OCI-LY1 (cell line): Measurements from ENCODE around the gene FBXL19.

Experiments
- H2AFZ ChIP-seq: fragments of 200-600 bp; sonication (generic), shearing (Covaris generic); 2 replicates; pipeline ENCODE4 v1.6.0; 2014; ENCODE audit warnings: antibody characterized with exemption, mild to moderate bottlenecking, low read length
- H3F3A ChIP-seq: fragments of 200-600 bp; sonication (generic), shearing (Covaris generic); 2 replicates; pipeline ENCODE4 v1.6.0; 2014; ENCODE audit warnings: mild to moderate bottlenecking, antibody characterized with exemption, low read length, moderate library complexity; ENCODE audit not compliant: insufficient read depth
- H3K27ac ChIP-seq: fragments of 200-600 bp; sonication (generic); 2 replicates; pipeline ENCODE4 v1.5.1; 2014; ENCODE audit warnings: low read length, mixed run types, mild to moderate bottlenecking, low read depth; ENCODE audit not compliant: poor library complexity, severe bottlenecking
- H3K27me3 ChIP-seq: fragments of 200-600 bp; sonication (generic); 2 replicates; pipeline ENCODE4 v1.6.0; 2014; ENCODE audit warnings: antibody characterized with exemption, mild to moderate bottlenecking, low read length, moderate library complexity; ENCODE audit not compliant: insufficient read depth
- H3K36me3 ChIP-seq: fragments of 200-600 bp; sonication (generic); 2 replicates; pipeline ENCODE4 v1.6.1; 2014; ENCODE audit warnings: mild to moderate bottlenecking, antibody characterized with exemption, low read length, moderate library complexity, mixed read lengths; ENCODE audit not compliant: insufficient read depth
- H3K4me1 ChIP-seq: fragments of 200-600 bp; sonication (generic); 2 replicates; pipeline ENCODE4 v1.5.1; 2014; ENCODE audit warnings: mild to moderate bottlenecking, low read length, moderate library complexity; ENCODE audit not compliant: insufficient read depth, severe bottlenecking
- H3K4me2 ChIP-seq: fragments of 200-600 bp; sonication (generic), shearing (Covaris generic); 2 replicates; pipeline ENCODE4 v1.6.1; 2014; ENCODE audit warnings: low read length
- H3K4me3 ChIP-seq: fragments of 200-600 bp; sonication (generic); 2 replicates; pipeline ENCODE4 v1.5.1; 2014; ENCODE audit warnings: low read length, low read depth, mild to moderate bottlenecking, mixed read lengths; ENCODE audit not compliant: poor library complexity, severe bottlenecking
- H3K79me2 ChIP-seq: fragments of 200-600 bp; shearing (Covaris generic); 2 replicates; pipeline ENCODE4 v1.6.1; 2016; ENCODE audit warnings: mixed run types, low read length, mixed read lengths; ENCODE audit not compliant: insufficient read depth
- H3K9ac ChIP-seq: fragments of 200-600 bp; sonication (generic), shearing (Covaris generic); 2 replicates; pipeline ENCODE4 v1.6.1; 2014; ENCODE audit warnings: mild to moderate bottlenecking, low read length, mixed read lengths
- H3K9me2 ChIP-seq: fragments of 200-600 bp; sonication (generic), shearing (Covaris generic); 2 replicates; pipeline ENCODE4 v1.6.1; 2014; ENCODE audit warnings: low read depth, mild to moderate bottlenecking, low read length, mixed read lengths
- H3K9me3 ChIP-seq: fragments of 200-600 bp; shearing (Covaris generic); 2 replicates; pipeline ENCODE4 v1.6.1; 2014; ENCODE audit warnings: low read length, mixed read lengths
- H4K20me1 ChIP-seq: fragments of 200-600 bp; sonication (generic), shearing (Covaris generic); 2 replicates; pipeline ENCODE4 v1.6.0; 2016; ENCODE audit warnings: mild to moderate bottlenecking, low read length; ENCODE audit not compliant: insufficient read depth
- EZH2 ChIP-seq: fragments of 200-600 bp; sonication (generic), shearing (Covaris generic); IDR thresholded peaks from 2 replicates; pipeline ENCODE4 v1.8.0; 2017; ENCODE audit warnings: borderline replicate concordance, mixed run types, mild to moderate bottlenecking, antibody characterized with exemption, low read length, moderate library complexity, mixed read lengths
- TF ChIP-seq, protein P1 (sequence below): fragments of 200-600 bp; sonication (generic), shearing (Covaris generic); IDR thresholded peaks from 2 replicates; pipeline ENCODE4 v1.5.1; 2017; ENCODE audit warnings: mild to moderate bottlenecking, antibody characterized with exemption, low read length, moderate library complexity, mixed read lengths

FBXL19 gene

DNA sequence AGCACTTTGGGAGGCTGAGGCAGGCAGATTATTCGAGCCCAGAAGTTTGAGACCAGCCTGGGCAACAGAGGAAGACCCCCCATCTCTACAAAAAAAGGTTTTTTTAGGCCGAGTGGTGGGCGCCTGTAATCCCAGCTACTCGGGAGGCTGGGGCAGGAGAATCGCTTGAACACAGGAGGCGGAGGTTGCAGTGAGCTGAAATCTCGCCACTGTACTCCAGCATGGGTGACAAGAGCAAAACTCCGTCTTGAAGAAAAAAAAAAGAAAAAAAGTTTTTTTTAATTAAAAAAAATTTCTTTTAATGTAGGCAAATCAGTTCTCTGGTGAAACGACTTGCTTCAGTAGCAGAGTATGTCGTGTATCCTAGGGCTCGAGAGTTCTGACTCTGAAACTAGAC, 72.6 kb downstream of the FBXL19 start:
- Histone ChIP-seq H3K4me3 (peak overlapping the region; percentile 69), H3K27me3 (no peaks in the 10 kb centered on the region), H3K27ac (no peak overlapping the region)

GRCh38 chr16:30996324-30996984, 73.1 kb downstream of the FBXL19 start:
- peak overlapping the region; percentile 81 for H3K4me2 ChIP-seq

More for the DNA sequence above, 72.6 kb downstream of the FBXL19 start:
- no peaks in the 10 kb centered on the region for H3K79me2 ChIP-seq
- peaks cover 28% of the 10 kb centered on the region for H3K4me1 ChIP-seq
- no peaks in the 10 kb centered on the region for H4K20me1 ChIP-seq
- TF ChIP-seq EZH2, result no peak
- TF ChIP-seq, protein P1, sequence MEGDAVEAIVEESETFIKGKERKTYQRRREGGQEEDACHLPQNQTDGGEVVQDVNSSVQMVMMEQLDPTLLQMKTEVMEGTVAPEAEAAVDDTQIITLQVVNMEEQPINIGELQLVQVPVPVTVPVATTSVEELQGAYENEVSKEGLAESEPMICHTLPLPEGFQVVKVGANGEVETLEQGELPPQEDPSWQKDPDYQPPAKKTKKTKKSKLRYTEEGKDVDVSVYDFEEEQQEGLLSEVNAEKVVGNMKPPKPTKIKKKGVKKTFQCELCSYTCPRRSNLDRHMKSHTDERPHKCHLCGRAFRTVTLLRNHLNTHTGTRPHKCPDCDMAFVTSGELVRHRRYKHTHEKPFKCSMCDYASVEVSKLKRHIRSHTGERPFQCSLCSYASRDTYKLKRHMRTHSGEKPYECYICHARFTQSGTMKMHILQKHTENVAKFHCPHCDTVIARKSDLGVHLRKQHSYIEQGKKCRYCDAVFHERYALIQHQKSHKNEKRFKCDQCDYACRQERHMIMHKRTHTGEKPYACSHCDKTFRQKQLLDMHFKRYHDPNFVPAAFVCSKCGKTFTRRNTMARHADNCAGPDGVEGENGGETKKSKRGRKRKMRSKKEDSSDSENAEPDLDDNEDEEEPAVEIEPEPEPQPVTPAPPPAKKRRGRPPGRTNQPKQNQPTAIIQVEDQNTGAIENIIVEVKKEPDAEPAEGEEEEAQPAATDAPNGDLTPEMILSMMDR, result no peak
- peak overlapping the region; percentile 81 for H3K4me2 ChIP-seq
- no peak overlapping the region for H2AFZ ChIP-seq
- H3K9me3 ChIP-seq, result no peaks in the 10 kb centered on the region
- H3K9ac ChIP-seq, result peak overlapping the region; percentile 68; the same call in 1 of the 2 replicates
- H3F3A ChIP-seq, result no peaks in the 10 kb centered on the region
- no peaks in the 10 kb centered on the region for H3K36me3 ChIP-seq
- H3K9me2 ChIP-seq, result no peaks in the 10 kb centered on the region

DNA sequence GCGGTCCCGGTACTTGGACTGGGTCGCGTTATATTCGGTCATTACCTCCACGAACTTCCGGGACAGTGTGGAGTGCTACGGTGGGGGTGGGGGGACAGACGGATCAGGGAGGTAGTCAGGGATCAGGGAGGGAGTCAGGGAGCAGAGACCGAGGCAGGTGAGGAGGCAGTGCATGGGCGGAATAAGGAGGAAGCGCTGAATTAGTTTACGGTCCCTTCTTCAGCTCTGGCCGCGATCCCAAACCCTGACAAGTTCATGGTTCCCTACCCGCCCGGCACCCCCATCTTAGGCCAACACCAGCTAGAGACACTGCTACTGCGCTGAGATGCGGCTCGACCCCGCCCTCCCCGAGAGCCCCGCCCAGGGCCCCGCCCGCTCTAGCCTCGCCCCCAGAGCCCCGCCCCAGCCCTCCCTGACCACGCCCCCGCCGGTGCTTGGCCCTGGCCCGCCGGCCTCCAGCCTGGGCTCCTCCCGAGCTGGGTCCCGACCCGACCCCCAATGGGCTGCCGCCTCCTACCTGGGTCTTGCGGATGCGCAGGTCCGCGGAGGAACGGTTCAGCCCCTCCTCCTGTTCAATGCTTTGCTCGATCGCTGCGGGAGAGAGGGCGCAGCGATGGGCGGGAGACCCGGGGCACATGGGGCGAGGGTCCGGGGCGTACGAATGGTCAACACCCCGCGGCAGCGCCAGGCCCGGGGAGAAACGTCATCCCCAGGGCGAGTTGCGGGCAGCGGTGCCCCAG, 73.8 kb downstream of the FBXL19 start:
- peak overlapping the region; percentile 69 for H3K4me3 ChIP-seq
- no peaks in the 10 kb centered on the region for H3K36me3 ChIP-seq
- H3K79me2 ChIP-seq, result no peaks in the 10 kb centered on the region
- no peaks in the 10 kb centered on the region for H4K20me1 ChIP-seq
- H2AFZ ChIP-seq, result peak overlapping the region; percentile 53; the same call in 1 of the 2 replicates
- no peaks in the 10 kb centered on the region for H3K27me3 ChIP-seq
- H3K9me3 ChIP-seq, result no peaks in the 10 kb centered on the region
- H3K9me2 ChIP-seq, result no peaks in the 10 kb centered on the region
- peaks cover 26% of the 10 kb centered on the region for H3K4me1 ChIP-seq
- peak overlapping the region; percentile 68 for H3K9ac ChIP-seq
- no peaks in the 10 kb centered on the region for H3F3A ChIP-seq
- H3K4me2 ChIP-seq, result peak overlapping the region; percentile 81
- no peak overlapping the region for H3K27ac ChIP-seq
- TF ChIP-seq, protein P1, result no peak
- TF ChIP-seq EZH2, result no peak

More at GRCh38 chr16:30996324-30996984, 73.1 kb downstream of the FBXL19 start:
- no peaks in the 10 kb centered on the region for H3K9me3 ChIP-seq
- H2AFZ ChIP-seq, result peak overlapping the region; percentile 53; the same call in 1 of the 2 replicates
- H3K27me3 ChIP-seq, result no peaks in the 10 kb centered on the region
- no peaks in the 10 kb centered on the region for H3K79me2 ChIP-seq
- peak overlapping the region; percentile 69 for H3K4me3 ChIP-seq
- no peaks in the 10 kb centered on the region for H3F3A ChIP-seq
- TF ChIP-seq EZH2, result no peak
- TF ChIP-seq, protein P1, result no peak
- no peaks in the 10 kb centered on the region for H3K36me3 ChIP-seq
- H3K9me2 ChIP-seq, result no peaks in the 10 kb centered on the region
- H3K27ac ChIP-seq, result no peak overlapping the region
- H4K20me1 ChIP-seq, result no peaks in the 10 kb centered on the region
- H3K9ac ChIP-seq, result peak overlapping the region; percentile 68
- H3K4me1 ChIP-seq, result peaks cover 28% of the 10 kb centered on the region
